Liver (tissue), 9 donors: Measurements from ENCODE around the gene CDC25A. TPM values are rescaled to one million over a fixed set of nuclear protein-coding genes. Genes with fewer than 3 reads are reported as not detected.

Experiments
- DNase-seq: peaks from one replicate; pipeline ENCODE4 v3.0.0-alpha.2; 2017; ENCODE audit warnings: low spot score
- H3K27ac ChIP-seq, 2 donors: one replicate each; pipeline ENCODE4 v1.7.0; 2013; ENCODE audit warnings: inconsistent platforms in 2 of 2, low read length in 2 of 2, control low read depth in 1 of 2, low read depth in 1 of 2, mild to moderate bottlenecking in 1 of 2
- H3K27me3 ChIP-seq, 4 donors: one replicate each; pipeline versions ENCODE4 v1.6.1 to v1.7.0; 2013; ENCODE audit warnings: low read length in 3 of 4, inconsistent platforms in 1 of 4, mild to moderate bottlenecking in 1 of 4, moderate library complexity in 1 of 4; ENCODE audit not compliant: control insufficient read depth in 4 of 4, insufficient read depth in 4 of 4
- H3K36me3 ChIP-seq, 4 donors: one replicate each; pipeline versions ENCODE4 v1.6.1 to v1.7.0; 2013; ENCODE audit warnings: low read length in 3 of 4, mild to moderate bottlenecking in 3 of 4, low read depth in 1 of 4, moderate library complexity in 1 of 4; ENCODE audit not compliant: control insufficient read depth in 4 of 4, insufficient read depth in 3 of 4
- H3K4me1 ChIP-seq, 4 donors: one replicate each; pipeline versions ENCODE4 v1.6.1 to v1.7.0; 2013; ENCODE audit warnings: low read length in 3 of 4, mild to moderate bottlenecking in 3 of 4, moderate library complexity in 1 of 4; ENCODE audit not compliant: control insufficient read depth in 4 of 4, insufficient read depth in 4 of 4
- H3K4me3 ChIP-seq, 3 donors: one replicate each; pipeline versions ENCODE4 v1.6.1 to v1.7.0; 2013; ENCODE audit warnings: low read length in 3 of 3, control low read depth in 1 of 3, low read depth in 1 of 3, mild to moderate bottlenecking in 1 of 3
- H3K9ac ChIP-seq, 2 donors: one replicate each; pipeline ENCODE4 v1.7.0; 2013; ENCODE audit warnings: low read length in 2 of 2, mild to moderate bottlenecking in 2 of 2, moderate library complexity in 2 of 2, control low read depth in 1 of 2, low read depth in 1 of 2
- H3K9me3 ChIP-seq, 4 donors: one replicate each; pipeline versions ENCODE4 v1.6.1 to v1.7.0; 2013; ENCODE audit warnings: low read length in 3 of 4; ENCODE audit not compliant: control insufficient read depth in 4 of 4
- EGR1 ChIP-seq, 2 donors: IDR thresholded peaks; 2 replicates each; pipeline ENCODE4 v1.6.1; 2016 to 2018; ENCODE audit warnings: antibody characterized with exemption in 2 of 2, low read depth in 2 of 2
- FOXA1 ChIP-seq: IDR thresholded peaks from 2 replicates; pipeline ENCODE4 v1.6.1; 2016; ENCODE audit warnings: antibody characterized with exemption
- FOXA2 ChIP-seq: IDR thresholded peaks from 2 replicates; pipeline ENCODE4 v1.6.1; 2016; ENCODE audit warnings: antibody characterized with exemption
- GABPA ChIP-seq, 2 donors: IDR thresholded peaks in 1 of 2; conservative IDR thresholded peaks in 1 of 2; 2 replicates each; pipeline ENCODE4 v1.6.1; 2016; ENCODE audit warnings: antibody characterized with exemption in 2 of 2, mild to moderate bottlenecking in 1 of 2, moderate library complexity in 1 of 2
- HNF4A ChIP-seq, 2 donors: conservative IDR thresholded peaks; 2 replicates each; pipeline ENCODE4 v1.6.1; 2016; ENCODE audit warnings: antibody characterized with exemption in 2 of 2, mild to moderate bottlenecking in 2 of 2
- HNF4G ChIP-seq: IDR thresholded peaks from 2 replicates; pipeline ENCODE4 v1.6.1; 2016; ENCODE audit warnings: antibody characterized with exemption
- JUND ChIP-seq, 2 donors: IDR thresholded peaks; 2 replicates each; pipeline ENCODE4 v1.6.1; 2016; ENCODE audit warnings: antibody characterized with exemption in 2 of 2
- NR2F2 ChIP-seq: IDR thresholded peaks from 2 replicates; pipeline ENCODE4 v1.6.1; 2016; ENCODE audit warnings: antibody characterized with exemption
- RAD21 ChIP-seq, 2 donors: IDR thresholded peaks; 2 replicates each; pipeline ENCODE4 v1.6.1; 2016; ENCODE audit warnings: antibody characterized with exemption in 2 of 2, mild to moderate bottlenecking in 2 of 2
- RXRA ChIP-seq, 2 donors: IDR thresholded peaks; 2 replicates each; pipeline ENCODE4 v1.6.1; 2017 to 2018; ENCODE audit warnings: antibody characterized with exemption in 2 of 2, mild to moderate bottlenecking in 1 of 2
- SP1 ChIP-seq: IDR thresholded peaks from 2 replicates; pipeline ENCODE4 v1.6.1; 2018; ENCODE audit warnings: antibody characterized with exemption, mild to moderate bottlenecking
- WGBS: extraction: QIAGEN DNeasy Blood & Tissue Kit; methylation state at CpG from one replicate; pipeline ENCODE4 v1.1.7; 2013; 5-methylcytosine and 5-hydroxymethylcytosine counted together
- polyA plus RNA-seq, 2 donors: library from polyadenylated mRNA; stranded (reverse) in 1 of 2; unstranded in 1 of 2; fragments of 200-250 nt in 1 of 2; fragments of >200 nt in 1 of 2; fragmentation: Nextera tagmentation in 1 of 2; extraction: Ambion mirVana in 1 of 2; gene quantifications; one replicate each; pipeline versions ENCODE4 v1.2.1 to v1.2.3, GENCODE V29; 2013 to 2015
- total RNA-seq, 2 donors: library from RNA; depleted of rRNA; stranded (reverse); fragments of >200 nt; gene quantifications; one replicate each; pipeline ENCODE4 v1.2.3, GENCODE V29; 2014
- TF ChIP-seq, protein P1 (sequence below): IDR thresholded peaks from 2 replicates; pipeline ENCODE4 v1.6.1; 2016; ENCODE audit warnings: antibody characterized with exemption
- TF ChIP-seq, protein P2 (sequence below): IDR thresholded peaks from 2 replicates; pipeline ENCODE4 v1.6.1; 2016; ENCODE audit warnings: antibody characterized with exemption
- TF ChIP-seq, protein P3 (sequence below): fragments of 150-350 bp; IDR thresholded peaks from 2 replicates; pipeline ENCODE4 v1.5.1; 2017; ENCODE audit warnings: improper control_type of control experiment, low read depth, low read length; ENCODE audit not compliant: missing input control
- TF ChIP-seq, protein P4 (sequence below): IDR thresholded peaks from 2 replicates; pipeline ENCODE4 v1.6.1; 2016; ENCODE audit warnings: antibody characterized with exemption, mild to moderate bottlenecking
- TF ChIP-seq, protein P5 (sequence below): IDR thresholded peaks from 2 replicates; pipeline ENCODE4 v1.6.1; 2016; ENCODE audit warnings: antibody characterized with exemption
- donor health status: healthy.
- donor health status: healthy.
- donor health status: healthy.
- donor health status: healthy.
- donor health status: healthy.

CDC25A gene
- total and polyA plus RNA-seq, 4 donors, result 0.18 to 29.6 (median 0.60) TPM

DNA sequence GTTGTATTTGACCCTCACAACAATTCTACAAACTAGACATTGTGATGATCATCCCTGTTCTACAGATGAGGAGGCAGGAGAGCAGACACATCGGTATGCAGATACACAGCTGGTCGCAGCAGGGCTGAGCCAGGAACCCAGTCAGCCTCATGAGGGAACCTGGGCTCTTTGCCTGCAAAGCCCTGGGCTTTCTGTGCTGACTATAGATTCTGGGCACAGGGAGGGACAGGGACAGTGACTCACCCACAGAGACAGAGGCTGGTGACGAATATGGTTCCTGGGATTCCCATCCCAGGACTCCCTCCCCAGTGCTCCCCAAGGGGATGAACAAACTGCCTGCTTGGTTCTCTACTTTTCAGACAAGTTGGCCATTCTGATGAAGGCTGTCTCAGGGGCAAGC is 31.3 kb upstream of the CDC25A start:
- Histone ChIP-seq H3K27ac (no peak overlapping the region), H3K27me3 (no peaks in the 10 kb centered on the region), H3K4me3 (no peak overlapping the region), H3K36me3 (no peaks in the 10 kb centered on the region), H3K9ac (no peak overlapping the region), H3K4me1 (peaks cover 0 to 7% (median 0%) of the 10 kb centered on the region in 4 donors), H3K9me3 (no peaks in the 10 kb centered on the region)
- TF ChIP-seq, protein P1, sequence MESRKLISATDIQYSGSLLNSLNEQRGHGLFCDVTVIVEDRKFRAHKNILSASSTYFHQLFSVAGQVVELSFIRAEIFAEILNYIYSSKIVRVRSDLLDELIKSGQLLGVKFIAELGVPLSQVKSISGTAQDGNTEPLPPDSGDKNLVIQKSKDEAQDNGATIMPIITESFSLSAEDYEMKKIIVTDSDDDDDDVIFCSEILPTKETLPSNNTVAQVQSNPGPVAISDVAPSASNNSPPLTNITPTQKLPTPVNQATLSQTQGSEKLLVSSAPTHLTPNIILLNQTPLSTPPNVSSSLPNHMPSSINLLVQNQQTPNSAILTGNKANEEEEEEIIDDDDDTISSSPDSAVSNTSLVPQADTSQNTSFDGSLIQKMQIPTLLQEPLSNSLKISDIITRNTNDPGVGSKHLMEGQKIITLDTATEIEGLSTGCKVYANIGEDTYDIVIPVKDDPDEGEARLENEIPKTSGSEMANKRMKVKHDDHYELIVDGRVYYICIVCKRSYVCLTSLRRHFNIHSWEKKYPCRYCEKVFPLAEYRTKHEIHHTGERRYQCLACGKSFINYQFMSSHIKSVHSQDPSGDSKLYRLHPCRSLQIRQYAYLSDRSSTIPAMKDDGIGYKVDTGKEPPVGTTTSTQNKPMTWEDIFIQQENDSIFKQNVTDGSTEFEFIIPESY, result no peak
- TF ChIP-seq, protein P2, sequence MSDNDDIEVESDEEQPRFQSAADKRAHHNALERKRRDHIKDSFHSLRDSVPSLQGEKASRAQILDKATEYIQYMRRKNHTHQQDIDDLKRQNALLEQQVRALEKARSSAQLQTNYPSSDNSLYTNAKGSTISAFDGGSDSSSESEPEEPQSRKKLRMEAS, result no peak
- TF ChIP-seq FOXA1, result no peak
- TF ChIP-seq HNF4G, result no peak
- TF ChIP-seq, protein P3, sequence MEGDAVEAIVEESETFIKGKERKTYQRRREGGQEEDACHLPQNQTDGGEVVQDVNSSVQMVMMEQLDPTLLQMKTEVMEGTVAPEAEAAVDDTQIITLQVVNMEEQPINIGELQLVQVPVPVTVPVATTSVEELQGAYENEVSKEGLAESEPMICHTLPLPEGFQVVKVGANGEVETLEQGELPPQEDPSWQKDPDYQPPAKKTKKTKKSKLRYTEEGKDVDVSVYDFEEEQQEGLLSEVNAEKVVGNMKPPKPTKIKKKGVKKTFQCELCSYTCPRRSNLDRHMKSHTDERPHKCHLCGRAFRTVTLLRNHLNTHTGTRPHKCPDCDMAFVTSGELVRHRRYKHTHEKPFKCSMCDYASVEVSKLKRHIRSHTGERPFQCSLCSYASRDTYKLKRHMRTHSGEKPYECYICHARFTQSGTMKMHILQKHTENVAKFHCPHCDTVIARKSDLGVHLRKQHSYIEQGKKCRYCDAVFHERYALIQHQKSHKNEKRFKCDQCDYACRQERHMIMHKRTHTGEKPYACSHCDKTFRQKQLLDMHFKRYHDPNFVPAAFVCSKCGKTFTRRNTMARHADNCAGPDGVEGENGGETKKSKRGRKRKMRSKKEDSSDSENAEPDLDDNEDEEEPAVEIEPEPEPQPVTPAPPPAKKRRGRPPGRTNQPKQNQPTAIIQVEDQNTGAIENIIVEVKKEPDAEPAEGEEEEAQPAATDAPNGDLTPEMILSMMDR, result no peak
- no peak for TF ChIP-seq JUND (IDR thresholded peaks at IDR 0.05)
- no peak for TF ChIP-seq RXRA (IDR thresholded peaks at IDR 0.05)
- TF ChIP-seq EGR1 (IDR thresholded peaks at IDR 0.05; ENCODE audit: low read depth in 2 of 2), result no peak
- TF ChIP-seq HNF4A (conservative IDR thresholded peaks at IDR 0.05), result no peak
- TF ChIP-seq, protein P4, sequence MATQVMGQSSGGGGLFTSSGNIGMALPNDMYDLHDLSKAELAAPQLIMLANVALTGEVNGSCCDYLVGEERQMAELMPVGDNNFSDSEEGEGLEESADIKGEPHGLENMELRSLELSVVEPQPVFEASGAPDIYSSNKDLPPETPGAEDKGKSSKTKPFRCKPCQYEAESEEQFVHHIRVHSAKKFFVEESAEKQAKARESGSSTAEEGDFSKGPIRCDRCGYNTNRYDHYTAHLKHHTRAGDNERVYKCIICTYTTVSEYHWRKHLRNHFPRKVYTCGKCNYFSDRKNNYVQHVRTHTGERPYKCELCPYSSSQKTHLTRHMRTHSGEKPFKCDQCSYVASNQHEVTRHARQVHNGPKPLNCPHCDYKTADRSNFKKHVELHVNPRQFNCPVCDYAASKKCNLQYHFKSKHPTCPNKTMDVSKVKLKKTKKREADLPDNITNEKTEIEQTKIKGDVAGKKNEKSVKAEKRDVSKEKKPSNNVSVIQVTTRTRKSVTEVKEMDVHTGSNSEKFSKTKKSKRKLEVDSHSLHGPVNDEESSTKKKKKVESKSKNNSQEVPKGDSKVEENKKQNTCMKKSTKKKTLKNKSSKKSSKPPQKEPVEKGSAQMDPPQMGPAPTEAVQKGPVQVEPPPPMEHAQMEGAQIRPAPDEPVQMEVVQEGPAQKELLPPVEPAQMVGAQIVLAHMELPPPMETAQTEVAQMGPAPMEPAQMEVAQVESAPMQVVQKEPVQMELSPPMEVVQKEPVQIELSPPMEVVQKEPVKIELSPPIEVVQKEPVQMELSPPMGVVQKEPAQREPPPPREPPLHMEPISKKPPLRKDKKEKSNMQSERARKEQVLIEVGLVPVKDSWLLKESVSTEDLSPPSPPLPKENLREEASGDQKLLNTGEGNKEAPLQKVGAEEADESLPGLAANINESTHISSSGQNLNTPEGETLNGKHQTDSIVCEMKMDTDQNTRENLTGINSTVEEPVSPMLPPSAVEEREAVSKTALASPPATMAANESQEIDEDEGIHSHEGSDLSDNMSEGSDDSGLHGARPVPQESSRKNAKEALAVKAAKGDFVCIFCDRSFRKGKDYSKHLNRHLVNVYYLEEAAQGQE, result no peak
- TF ChIP-seq GABPA (IDR thresholded peaks at IDR 0.05 in 1 of 2, conservative IDR thresholded peaks at IDR 0.05 in 1 of 2), result no peak
- TF ChIP-seq, protein P5, sequence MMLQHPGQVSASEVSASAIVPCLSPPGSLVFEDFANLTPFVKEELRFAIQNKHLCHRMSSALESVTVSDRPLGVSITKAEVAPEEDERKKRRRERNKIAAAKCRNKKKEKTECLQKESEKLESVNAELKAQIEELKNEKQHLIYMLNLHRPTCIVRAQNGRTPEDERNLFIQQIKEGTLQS, result no peak
- DNase-seq, result no peak
- 88% methylated on average over 3 of the region's 3 CpGs for WGBS

DNA sequence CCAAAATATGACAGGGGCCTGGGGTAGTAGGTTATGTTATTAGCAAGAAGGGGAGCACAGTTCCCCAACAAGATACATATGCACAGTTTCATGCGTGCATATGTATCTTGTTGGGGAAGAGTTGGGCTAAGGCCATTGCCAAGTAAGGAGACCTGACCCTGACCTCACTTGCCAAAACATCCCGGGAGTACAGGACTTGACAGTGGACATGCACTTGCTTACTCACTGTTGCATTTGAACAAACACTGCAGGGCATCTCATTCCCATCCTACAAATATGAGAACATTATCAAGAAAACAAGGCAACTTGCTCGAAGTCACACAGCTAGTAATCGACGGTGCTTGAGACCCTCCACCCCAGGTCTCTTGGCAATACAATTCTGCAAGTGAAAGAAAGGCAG is 30.3 kb upstream of the CDC25A start:
- no peaks in the 10 kb centered on the region for H3K9me3 ChIP-seq
- no peak overlapping the region for H3K9ac ChIP-seq
- H3K27me3 ChIP-seq, result no peaks in the 10 kb centered on the region
- no peak overlapping the region for H3K4me3 ChIP-seq
- 86% methylated on average over 5 of the region's 5 CpGs for WGBS
- H3K27ac ChIP-seq, result no peak overlapping the region
- peaks cover 0 to 7% (median 0%) of the 10 kb centered on the region in 4 donors for H3K4me1 ChIP-seq
- DNase-seq, result no peak
- H3K36me3 ChIP-seq, result no peaks in the 10 kb centered on the region
- TF ChIP-seq, protein P4, result no peak
- no peak for TF ChIP-seq FOXA1
- TF ChIP-seq HNF4G, result no peak
- no peak for TF ChIP-seq RAD21 (IDR thresholded peaks at IDR 0.05)
- TF ChIP-seq GABPA (IDR thresholded peaks at IDR 0.05 in 1 of 2, conservative IDR thresholded peaks at IDR 0.05 in 1 of 2), result no peak
- TF ChIP-seq FOXA2, result no peak
- TF ChIP-seq, protein P3, result no peak
- no peak for TF ChIP-seq HNF4A (conservative IDR thresholded peaks at IDR 0.05)
- no peak for TF ChIP-seq EGR1 (IDR thresholded peaks at IDR 0.05; ENCODE audit: low read depth in 2 of 2)
- TF ChIP-seq, protein P5, result no peak
- no peak for TF ChIP-seq SP1
- TF ChIP-seq JUND (IDR thresholded peaks at IDR 0.05), result no peak
- no peak for TF ChIP-seq RXRA (IDR thresholded peaks at IDR 0.05)
- no peak for TF ChIP-seq NR2F2
